Thyroid gland (tissue), 4 donors: Measurements from ENCODE around the gene PIMREG.

Experiments
- CTCF ChIP-seq, 6 experiments: fragments of 200-600 bp in 3 of 6; fragments of 450-650 bp in 3 of 6; sonication (generic) in 3 of 6; IDR thresholded peaks; one replicate each; pipeline ENCODE4 v1.5.1; 2016 to 2019; ENCODE audit warnings: antibody characterized with exemption in 6 of 6, mild to moderate bottlenecking in 2 of 6, inconsistent platforms in 1 of 6, moderate library complexity in 1 of 6
- POLR2A ChIP-seq, 2 donors: fragments of 450-650 bp; IDR thresholded peaks; one replicate each; pipeline ENCODE4 v1.6.1; 2017; ENCODE audit warnings: antibody characterized with exemption in 2 of 2, mild to moderate bottlenecking in 2 of 2, moderate library complexity in 1 of 2

DNA sequence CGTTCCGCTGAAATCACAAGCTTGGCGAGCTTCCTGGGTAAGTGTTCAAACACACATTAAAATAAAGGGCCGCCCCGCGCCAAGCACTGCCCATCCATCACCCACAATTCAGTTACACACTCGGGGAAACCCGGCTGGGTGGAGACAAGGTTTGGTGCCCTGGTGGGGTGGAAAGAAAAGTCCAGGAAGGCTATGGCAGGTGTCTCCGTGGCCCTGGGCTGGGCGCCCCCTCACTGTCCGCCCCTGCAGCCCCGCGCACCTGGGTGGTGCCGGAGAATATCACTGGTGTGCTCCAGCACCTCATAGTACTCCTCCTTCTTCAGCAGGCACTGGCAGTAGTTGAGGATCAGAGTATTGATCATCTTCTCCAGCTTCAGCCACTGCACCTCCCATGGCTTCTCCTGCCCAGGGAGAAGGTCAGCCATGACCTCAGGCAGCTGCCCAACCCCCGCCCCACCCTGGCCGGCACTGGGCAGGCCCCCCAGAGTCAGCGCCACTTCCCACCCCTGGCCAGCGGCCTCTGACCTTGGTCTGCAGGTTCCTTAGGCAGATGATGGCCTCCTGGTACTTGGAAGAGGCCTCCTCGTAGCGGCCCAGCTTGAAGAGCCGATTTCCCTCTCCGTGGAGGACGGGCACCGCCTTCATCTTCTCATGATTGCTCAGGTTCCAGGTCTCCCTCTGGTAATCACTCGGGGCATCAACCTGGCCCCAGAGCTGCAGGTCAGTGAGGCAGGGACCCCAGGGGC lies 17.7 kb upstream of the PIMREG start:
- TF ChIP-seq CTCF (IDR thresholded peaks at IDR 0.05) (no peak), POLR2A (IDR thresholded peaks at IDR 0.05) (no peak)
